K562 (cell line): ENCODE measurements around the gene GUCY2F. TPM values are rescaled to one million over a fixed set of nuclear protein-coding genes. Genes with fewer than 3 reads are reported as not detected.

Experiments used
- ATAC-seq: fragments of 200-7000 bp; cut with Tn5 transposase; 3 replicates; pipeline ENCODE4 v1.9.1; 2020; ENCODE audit warnings: moderate library complexity
- BruUV-seq: library from RNA; stranded (reverse); fragments of 400-500 nt; replicated peaks from 2 replicates; lab custom pipeline; 2021; lab: Mats Ljungman, UMichigan
- CTCF ChIA-PET: fragments of 300-600 bp; formaldehyde crosslinking; extraction: SDS; loops from one replicate; lab custom pipeline; 2021; ENCODE audit warnings: low intra/inter-chr PET ratio; lab: Yijun Ruan, JAX
- POLR2A ChIA-PET: fragments of 300-600, 350-650 bp; sonication (Branson Sonifier 250); formaldehyde crosslinking; extraction: SDS; loops from one replicate; lab custom pipeline; 2021; ENCODE audit warnings: antibody characterized with exemption, inconsistent platforms; lab: Yijun Ruan, JAX
- DNase-seq, 4 experiments: peaks; one replicate each; pipeline versions ENCODE4 v3.0.0 to v3.0.0-alpha.2; 2011 to 2018; ENCODE audit warnings: low spot score in 3 of 4, mixed read lengths in 3 of 4; ENCODE audit errors: extremely low read depth in 1 of 4
- FAIRE-seq: peaks from 2 replicates; lab custom pipeline; 2011; peaks lifted over from hg19 to GRCh38; lab: Jason Lieb, UNC
- H2AFZ ChIP-seq: 2 replicates; pipeline ENCODE4 v1.6.0; 2011; ENCODE audit warnings: low read depth, low read length, control low read depth, inconsistent platforms
- H3K27ac ChIP-seq: fragments of 200-600 bp; 3 replicates; pipeline ENCODE4 v1.8.0; 2011; ENCODE audit warnings: low read depth, mild to moderate bottlenecking, control low read depth, inconsistent platforms, low read length, moderate library complexity, mixed read lengths; ENCODE audit errors: extremely low read depth
- H3K27me3 ChIP-seq, 2 experiments: fragments of 300-600 bp in 1 of 2; 2 replicates in 1 of 2; 3 replicates in 1 of 2; pipeline versions ENCODE4 v1.6.0 to v1.8.0; 2011; ENCODE audit warnings: inconsistent platforms in 2 of 2, low read length in 2 of 2, mild to moderate bottlenecking in 1 of 2, mixed read lengths in 1 of 2, moderate library complexity in 1 of 2; ENCODE audit not compliant: control insufficient read depth in 2 of 2, insufficient read depth in 2 of 2
- H3K36me3 ChIP-seq: fragments of 300-600 bp; 3 replicates; pipeline ENCODE4 v1.8.0; 2011; ENCODE audit warnings: mild to moderate bottlenecking, low read length, inconsistent platforms; ENCODE audit not compliant: control insufficient read depth, insufficient read depth
- H3K4me1 ChIP-seq, 2 experiments: fragments of 200-600 bp in 1 of 2; replicated peaks in 1 of 2; 2 replicates in 1 of 2; 3 replicates in 1 of 2; pipeline versions ENCODE4 v1.5.1 to v1.8.0; 2011; ENCODE audit warnings: inconsistent platforms in 2 of 2, low read length in 2 of 2, mild to moderate bottlenecking in 1 of 2, mixed read lengths in 1 of 2, moderate library complexity in 1 of 2; ENCODE audit not compliant: control insufficient read depth in 2 of 2, insufficient read depth in 2 of 2
- H3K4me2 ChIP-seq: 2 replicates; pipeline ENCODE4 v1.6.1; 2011; ENCODE audit warnings: low read length, control low read depth, inconsistent platforms, mixed read lengths; ENCODE audit not compliant: insufficient read depth
- H3K4me3 ChIP-seq: fragments of 200-600 bp; sonication (generic), shearing (Covaris generic); 2 replicates; pipeline ENCODE4 v1.5.1; 2016; ENCODE audit warnings: control low read depth, inconsistent platforms
- H3K79me2 ChIP-seq: fragments of 200-600 bp; 3 replicates; pipeline ENCODE4 v1.8.0; 2011; ENCODE audit warnings: low read length, inconsistent platforms; ENCODE audit not compliant: control insufficient read depth, insufficient read depth
- H3K9ac ChIP-seq, 2 experiments: 2 replicates each; pipeline versions ENCODE4 v1.6.0 to v1.6.1; 2011; ENCODE audit warnings: low read depth in 2 of 2, low read length in 2 of 2, control low read depth in 1 of 2, inconsistent platforms in 1 of 2, mild to moderate bottlenecking in 1 of 2, mixed read lengths in 1 of 2; ENCODE audit not compliant: insufficient read depth in 1 of 2
- H3K9me1 ChIP-seq: one replicate; pipeline ENCODE4 v1.6.0; 2011; ENCODE audit warnings: inconsistent platforms, mild to moderate bottlenecking, low read length, moderate library complexity; ENCODE audit not compliant: control insufficient read depth, insufficient read depth
- H3K9me3 ChIP-seq: replicated peaks from 2 replicates; pipeline ENCODE4 v1.5.1; 2011; ENCODE audit warnings: low read depth, low read length, inconsistent platforms; ENCODE audit not compliant: control insufficient read depth, insufficient read depth
- H4K20me1 ChIP-seq: replicated peaks from 2 replicates; pipeline ENCODE4 v1.6.1; 2011; ENCODE audit warnings: low read length, inconsistent platforms, mixed read lengths; ENCODE audit not compliant: control insufficient read depth, insufficient read depth
- CHAMP1 ChIP-seq: fragments of 450-650 bp; IDR thresholded peaks from 2 replicates; pipeline ENCODE4 v1.6.1; 2016; ENCODE audit warnings: mild to moderate bottlenecking
- CTCF ChIP-seq, 3 experiments: IDR thresholded peaks in 2 of 3; conservative IDR thresholded peaks in 1 of 3; 2 replicates each; pipeline ENCODE4 v1.5.1; 2011 to 2012; ENCODE audit warnings: low read length in 3 of 3, mild to moderate bottlenecking in 3 of 3, control low read depth in 2 of 3, improper control_type of control experiment in 1 of 3, inconsistent platforms in 1 of 3, low read depth in 1 of 3, mixed read lengths in 1 of 3, moderate library complexity in 1 of 3; ENCODE audit not compliant: insufficient read depth in 2 of 3
- KDM5B ChIP-seq: fragments of 200-600 bp; sonication (generic); IDR thresholded peaks from 2 replicates; pipeline ENCODE4 v1.6.1; 2012; ENCODE audit warnings: low read depth, mild to moderate bottlenecking, moderate library complexity, low read length, control low read depth, inconsistent platforms; ENCODE audit not compliant: insufficient replicate concordance
- L3MBTL2 ChIP-seq: fragments of 450-650 bp; IDR thresholded peaks from 2 replicates; pipeline ENCODE4 v1.6.1; 2016; ENCODE audit warnings: mild to moderate bottlenecking, moderate library complexity
- MYC ChIP-seq, 2 experiments: fragments of 250-450 bp in 1 of 2; sonication (Bioruptor Pico) in 1 of 2; IDR thresholded peaks; 2 replicates each; pipeline versions ENCODE4 v1.5.1 to v1.6.1; 2012 to 2021; ENCODE audit warnings: low read depth in 2 of 2, borderline replicate concordance in 1 of 2, improper control_type of control experiment in 1 of 2, low read length in 1 of 2, mild to moderate bottlenecking in 1 of 2, moderate library complexity in 1 of 2
- PATZ1 ChIP-seq: fragments of 250-450 bp; sonication (Bioruptor Pico); IDR thresholded peaks from 2 replicates; pipeline ENCODE4 v1.5.0; 2020; ENCODE audit warnings: mild to moderate bottlenecking, borderline replicate concordance
- RAD21 ChIP-seq, 2 experiments: fragments of 250-450 bp in 1 of 2; fragments of 450-650 bp in 1 of 2; sonication (Bioruptor Pico) in 1 of 2; formaldehyde crosslinking in 1 of 2; IDR thresholded peaks in 1 of 2; conservative IDR thresholded peaks in 1 of 2; 2 replicates each; pipeline versions ENCODE4 v1.4.0 to v1.8.0; 2020 to 2022; ENCODE audit warnings: mild to moderate bottlenecking in 2 of 2, moderate library complexity in 1 of 2
- SMARCE1 ChIP-seq: fragments of 450-650 bp; IDR thresholded peaks from 2 replicates; pipeline ENCODE4 v1.7.1; 2016; ENCODE audit warnings: mild to moderate bottlenecking
- ZBTB12 ChIP-seq: fragments of 250-450 bp; sonication (Bioruptor Pico); IDR thresholded peaks from 2 replicates; pipeline ENCODE4 v1.4.0; 2020
- ZFPM2 ChIP-seq: fragments of 250-450 bp; sonication (Bioruptor Pico); IDR thresholded peaks from 2 replicates; pipeline ENCODE4 v1.5.1; 2022; ENCODE audit warnings: mild to moderate bottlenecking
- ZNF274 ChIP-seq: IDR thresholded peaks from 2 replicates; pipeline ENCODE4 v1.6.1; 2011; ENCODE audit warnings: low read depth, mild to moderate bottlenecking, low read length, moderate library complexity, borderline replicate concordance
- WGBS: fragments of 100-300 bp; shearing (Covaris generic); methylation state at CpG from one replicate; pipeline ENCODE4 v1.1.6; 2016; ENCODE audit warnings: low coverage, mixed read lengths; ENCODE audit not compliant: insufficient coverage; ENCODE audit errors: missing lambda C conversion rate; 5-methylcytosine and 5-hydroxymethylcytosine counted together
- in situ Hi-C: fragments of 300-500 bp; cut with MboI; formaldehyde crosslinking; loops from 4 replicates; pipeline ENCODE4 v1.15.0; 2018; ENCODE audit warnings: inconsistent platforms, mixed read lengths
- intact Hi-C: fragments of 100-400 bp; cut with micrococcal nuclease; formaldehyde crosslinking; loops from 2 replicates; pipeline ENCODE4 v1.14.2; 2022
- polyA plus RNA-seq, 8 experiments: library from polyadenylated mRNA; depleted of rRNA in 4 of 8; stranded (reverse) in 5 of 8; unstranded in 3 of 8; fragments of >200 nt; fragmentation: Nextera tagmentation in 2 of 8; fragmentation: Illumina TruSeq in 1 of 8; extraction: Ambion mirVana in 2 of 8; extraction: Trizol in 1 of 8; gene quantifications; 2 replicates each; pipeline versions ENCODE4 v1.2.1 to v1.2.3, GENCODE V29; 2011 to 2014; ENCODE audit warnings: inconsistent platforms in 1 of 8, missing spikeins in 1 of 8
- total RNA-seq, 7 experiments: library from RNA; depleted of rRNA in 6 of 7; stranded (reverse); fragments of >200 nt in 6 of 7; fragmentation: Illumina TruSeq in 2 of 7; extraction: Trizol in 2 of 7; gene quantifications; 2 replicates each; pipeline versions ENCODE4 v1.2.1 to v1.2.3, GENCODE V29; 2011 to 2021; ENCODE audit warnings: low replicate concordance in 1 of 7

The GUCY2F gene
- total and polyA plus RNA-seq, 9 of the 15 experiments (the other 6 are each of a cell fraction or from before 2014, with no cell fraction given): 0.01 to 0.06 (median 0.05) TPM; not detected in 6

GRCh38 chrX:109475174-109475891 lies 6.6 kb downstream of the GUCY2F start:
- DNase-seq (peak; percentile 23 to 48 (median 28)), FAIRE-seq (peak; percentile 69), ATAC-seq (peak; percentile 93)
- ChIA-PET CTCF (interaction anchor here (0.7 kb wide), 1 partner anchor 338 kb away, joined by 3 read pairs; no protein-coding TSS in a partner anchor), POLR2A (no interaction called here)
- no peaks in the 10 kb centered on the region for H3K9me3 ChIP-seq
- H3K27ac ChIP-seq: no peak overlapping the region
- in situ Hi-C loops: loop anchor here (10.0 kb wide), 1 partner anchor 419 kb away; no protein-coding TSS in a partner anchor
- H3K9ac ChIP-seq: no peak overlapping the region
- H3K79me2 ChIP-seq: no peaks in the 10 kb centered on the region
- H3K4me3 ChIP-seq: no peak overlapping the region
- peak overlapping the region; percentile 71; the same call in 1 of the 2 replicates for H2AFZ ChIP-seq
- no peaks in the 10 kb centered on the region for H3K9me1 ChIP-seq
- H3K4me2 ChIP-seq: peak overlapping the region; percentile 47; the same call in 1 of the 2 replicates
- intact Hi-C loops: loop anchor here (5.0 kb wide), 1 partner anchor 778 kb away; no protein-coding TSS in a partner anchor
- no peaks in the 10 kb centered on the region for H3K36me3 ChIP-seq
- H3K4me1 ChIP-seq: no peaks in the 10 kb centered on the region; a peak in 2 of 5 replicates
- no TSS peak for BruUV-seq
- no peaks in the 10 kb centered on the region for H4K20me1 ChIP-seq
- WGBS: 7% methylated on average over 16 of the region's 23 CpGs
- peaks cover 0 to 5% of the 10 kb centered on the region in 2 experiments; a peak in 2 of 5 replicates for H3K27me3 ChIP-seq
- TF ChIP-seq ZFPM2 (CRISPR knock-in tag): no peak
- TF ChIP-seq CHAMP1: 0 out of 2 replicates have a peak, but pooled peaks have one; percentile 23
- TF ChIP-seq MYC (IDR thresholded peaks at IDR 0.05; ENCODE audit: low read depth, low read length): 0 out of 2 replicates have a peak, but pooled peaks have one; percentile 14
- TF ChIP-seq MYC (CRISPR knock-in tag; IDR thresholded peaks at IDR 0.05; ENCODE audit: borderline replicate concordance, low read depth): no peak
- TF ChIP-seq ZNF274: no peak
- peak; percentile 41 to 49 (median 46); a peak in 5 of 6 replicates for TF ChIP-seq CTCF (IDR thresholded peaks at IDR 0.05 in 2 of 3, conservative IDR thresholded peaks at IDR 0.05 in 1 of 3; ENCODE audit: insufficient read depth in 2 of 3, low read depth in 1 of 3, low read length in 3 of 3)
- TF ChIP-seq RAD21 (CRISPR knock-in tag; conservative IDR thresholded peaks at IDR 0.05 in 1 of 2, IDR thresholded peaks at IDR 0.05 in 1 of 2): 0 out of 4 replicates have a peak, but pooled peaks have one; percentile 24 to 25
- TF ChIP-seq KDM5B: no peak
- no peak for TF ChIP-seq SMARCE1
- TF ChIP-seq L3MBTL2: peak; percentile 41; the same call in 1 of the 2 replicates
- no peak for TF ChIP-seq PATZ1 (CRISPR knock-in tag)
- TF ChIP-seq ZBTB12 (CRISPR knock-in tag): no peak
